ENCODE measurements around the gene MCM7. TPM values are rescaled to one million over a fixed set of nuclear protein-coding genes. Genes with fewer than 3 reads are reported as not detected.

Gene MCM7
- total RNA-seq, 1 experiment from 2014 or later: 387 TPM

- ATAC-seq (no peak), DNase-seq (ENCODE audit: low read depth, low spot score) (no peak)
- TF ChIP-seq YY1 (IDR thresholded peaks at IDR 0.05; ENCODE audit: extremely low read depth, insufficient replicate concordance, low read depth, low read length): no peak
- no peak for TF ChIP-seq EZH2 (IDR thresholded peaks at IDR 0.05)
- TF ChIP-seq TCF7L2 (IDR thresholded peaks at IDR 0.05; ENCODE audit: borderline replicate concordance, extremely low read depth, insufficient read depth, insufficient read length): no peak
- TF ChIP-seq CBX3 (IDR thresholded peaks at IDR 0.05; ENCODE audit: low read depth): no peak
- TF ChIP-seq JUND (IDR thresholded peaks at IDR 0.05): no peak
- no peak for TF ChIP-seq CEBPB (IDR thresholded peaks at IDR 0.05; ENCODE audit: low read depth)
- TF ChIP-seq RAD21 (IDR thresholded peaks at IDR 0.05; ENCODE audit: low read depth): no peak
- no peak for TF ChIP-seq ZFX (IDR thresholded peaks at IDR 0.05)
- TF ChIP-seq ZNF274 (IDR thresholded peaks at IDR 0.05; ENCODE audit: low read depth, low read length): no peak
- no peak for TF ChIP-seq MAX (IDR thresholded peaks at IDR 0.05)
- TF ChIP-seq EGR1 (IDR thresholded peaks at IDR 0.05; ENCODE audit: low read depth): no peak
- no peak for TF ChIP-seq ELF1 (IDR thresholded peaks at IDR 0.05; ENCODE audit: borderline replicate concordance, low read depth)
- TF ChIP-seq ZBTB33 (IDR thresholded peaks at IDR 0.05; ENCODE audit: extremely low read depth, insufficient replicate concordance, low read length): no peak
- no peak for TF ChIP-seq POLR2AphosphoS5 (IDR thresholded peaks at IDR 0.05; ENCODE audit: low read depth, low read length)
- TF ChIP-seq ATF3 (IDR thresholded peaks at IDR 0.05): no peak
- TF ChIP-seq REST (IDR thresholded peaks at IDR 0.05; ENCODE audit: low read depth): no peak
- no peak for TF ChIP-seq EZH2phosphoT487 (IDR thresholded peaks at IDR 0.05; ENCODE audit: borderline replicate concordance)
- Histone ChIP-seq H3K4me2 (ENCODE audit: low read length) (no peak overlapping the region), H3K9ac (ENCODE audit: low read length) (no peak overlapping the region), H3K4me1 (ENCODE audit: control insufficient read depth in 1 of 2, insufficient read depth in 2 of 2, low read length in 2 of 2) (peaks cover 4 to 23% of the 10 kb centered on the region in 2 experiments), H3K9me3 (ENCODE audit: control insufficient read depth in 1 of 2, insufficient read depth in 1 of 2, low read depth in 1 of 2, low read length in 2 of 2) (no peaks in the 10 kb centered on the region), H3K9me2 (ENCODE audit: insufficient read depth) (no peaks in the 10 kb centered on the region), H3K27me3 (ENCODE audit: insufficient read depth, low read length) (no peaks in the 10 kb centered on the region), H3K36me3 (ENCODE audit: control insufficient read depth in 1 of 2, insufficient read depth in 2 of 2, low read length in 2 of 2) (peaks cover 51 to 72% of the 10 kb centered on the region in 2 experiments), H4K20me1 (ENCODE audit: insufficient read depth) (peaks cover 15% of the 10 kb centered on the region), H3K4me3 (replicated peaks in 1 of 2; ENCODE audit: low read depth in 1 of 2, low read length in 2 of 2) (no peak overlapping the region), H2AFZ (ENCODE audit: low read depth, low read length, poor library complexity, severe bottlenecking) (no peak overlapping the region), H3K27ac (ENCODE audit: low read depth, low read length) (no peak overlapping the region), H3K79me2 (ENCODE audit: insufficient read depth, low read length) (peaks cover 62% of the 10 kb centered on the region)
- BruUV-seq (replicated peaks): TSS peak; percentile 22
- RAD21 ChIA-PET (ENCODE audit: low non-redundant PET in 1 of 2, low total read pairs in 2 of 2, uncharacterized antibody in 2 of 2, unreplicated experiment in 2 of 2): no interaction called here
- CTCF ChIA-PET: no interaction called here
- intact Hi-C loops (cut with micrococcal nuclease): no loop called here
- POLR2A ChIA-PET: no interaction called here
Observed at GRCh38 chr7:100093054-100093453, 8.1 kb downstream of the MCM7 start.

Measured in HCT116 (cell line).